ENCODE data around the gene ATRIP.
"Not testable (repeated sequence)": the region's sequence is repeated elsewhere in the genome, so short reads cannot be mapped to it uniquely, and the experiment has no call there.

ATRIP gene

DNA sequence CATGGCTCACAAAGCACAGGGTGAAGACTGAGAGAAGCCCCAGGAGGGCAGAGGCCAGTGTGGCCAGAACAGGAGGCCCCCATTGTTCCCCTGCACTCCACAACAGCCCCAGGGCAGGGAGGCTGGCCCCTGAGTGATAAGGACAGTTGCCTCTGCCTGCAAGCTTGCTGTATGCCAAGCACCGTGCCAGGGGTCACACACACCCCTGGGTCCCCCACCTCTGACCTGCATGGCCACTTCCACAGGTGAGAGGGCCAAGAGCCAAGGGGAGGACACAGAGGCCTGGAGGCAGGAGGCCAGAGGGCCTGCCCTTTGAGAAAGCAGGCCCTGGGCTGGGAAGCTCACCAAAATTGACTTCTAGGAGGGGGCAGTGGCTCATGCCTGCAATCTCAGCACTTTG lies 23.7 kb downstream of the ATRIP start:
- no peak for DNase-seq

DNA sequence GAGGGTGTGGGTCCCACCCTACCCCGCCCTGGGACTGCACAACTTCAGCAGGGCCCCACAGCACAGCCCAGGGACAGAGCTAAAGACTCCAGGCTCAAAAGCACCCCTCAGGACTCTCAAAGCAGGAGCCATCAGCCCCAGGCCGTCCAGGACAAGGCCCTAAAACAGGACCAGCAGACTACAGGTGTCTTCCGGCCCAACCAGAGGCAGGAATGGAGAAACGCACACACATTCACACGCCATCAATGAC lies 26.1 kb downstream of the ATRIP start:
- DNase-seq, result no peak

DNA sequence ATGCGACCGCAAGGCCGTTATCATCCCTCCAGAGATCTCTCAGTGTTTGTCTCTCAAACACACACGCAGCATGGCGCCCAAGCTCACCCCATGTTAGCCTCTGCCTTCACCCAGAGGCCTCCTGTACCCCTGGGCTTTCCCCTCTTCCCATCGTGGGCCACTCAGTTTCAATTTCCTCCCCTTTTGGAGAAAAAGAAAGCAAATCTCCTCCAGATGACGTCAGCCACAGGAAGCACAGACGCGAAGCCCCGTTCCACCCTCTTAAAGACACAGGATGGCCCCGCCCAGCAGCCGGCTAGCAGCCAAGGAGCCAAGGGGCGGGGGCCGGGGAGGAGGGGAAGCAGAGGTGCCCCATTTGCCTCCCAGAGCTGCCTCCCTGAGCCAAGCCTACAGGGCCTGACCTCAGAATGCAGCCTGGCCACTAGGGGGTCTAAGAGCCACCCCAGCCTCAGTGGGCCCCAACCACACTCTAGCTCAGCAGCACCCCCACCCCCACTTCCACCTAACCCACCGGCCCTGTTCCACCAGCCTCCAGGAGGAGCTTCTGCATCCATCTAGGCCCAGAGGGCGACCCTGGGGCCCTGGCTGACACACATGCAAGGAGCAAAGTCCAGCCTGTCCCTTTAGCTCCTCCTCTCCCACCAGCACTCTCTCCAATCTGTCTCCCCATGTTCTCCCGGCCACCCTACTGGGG lies 26.5 kb downstream of the ATRIP start:
- peak; percentile 31 for DNase-seq

DNA sequence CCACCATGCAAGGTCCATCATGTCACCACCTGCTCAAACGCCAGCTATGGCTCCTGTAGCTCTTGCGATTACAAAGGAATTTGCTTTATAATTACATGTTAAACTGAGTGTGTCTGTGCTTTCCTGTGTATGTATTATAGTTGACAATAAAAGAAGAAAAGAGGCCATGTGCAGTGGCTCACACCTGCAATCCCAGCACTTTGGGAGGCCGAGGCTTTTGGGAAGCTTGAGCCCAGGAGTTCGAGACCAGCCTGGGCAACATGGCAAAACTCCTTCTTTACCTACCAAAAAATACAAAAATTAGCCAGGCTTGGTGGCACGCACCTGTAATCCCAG lies 27.0 kb downstream of the ATRIP start:
- no peak for DNase-seq

DNA sequence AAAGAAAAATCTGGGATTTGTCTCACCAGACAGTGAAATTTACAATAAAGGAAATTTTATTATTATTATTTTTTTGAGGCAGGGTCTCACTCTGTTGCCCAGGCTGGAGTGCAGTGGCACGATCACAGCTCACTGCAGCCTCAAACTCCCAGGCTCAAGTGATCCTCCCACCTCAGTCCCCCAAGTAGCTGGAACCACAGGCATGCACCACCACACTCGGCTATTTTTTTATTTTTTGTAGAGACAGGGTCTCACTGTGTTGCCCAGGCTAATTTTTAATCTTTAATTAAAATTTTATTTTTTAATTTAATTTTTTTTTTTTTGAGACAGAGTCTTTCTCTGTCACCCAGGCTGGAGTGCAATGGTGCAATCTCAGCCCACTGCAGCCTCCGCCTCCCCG lies 27.5 kb downstream of the ATRIP start:
- DNase-seq, result not testable (repeated sequence)

DNA sequence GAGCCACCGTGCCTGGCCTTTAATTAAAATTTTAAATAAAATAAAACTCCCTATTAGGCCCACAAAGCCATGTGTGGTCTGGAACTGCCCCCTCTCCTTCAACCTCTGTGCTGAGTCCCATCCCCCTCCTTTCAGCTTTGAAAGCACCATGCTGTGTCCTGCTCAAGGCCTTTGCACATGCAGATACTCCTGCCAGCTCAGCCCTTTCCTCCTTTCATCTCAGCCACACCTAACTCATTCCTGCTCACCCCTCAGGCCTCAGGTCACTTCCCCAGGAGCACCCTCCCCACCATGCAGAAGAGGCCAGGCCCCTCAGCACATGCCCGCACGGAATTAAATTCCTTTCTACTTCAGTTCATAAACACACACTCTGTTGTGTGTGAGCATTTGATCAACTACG lies 28.1 kb downstream of the ATRIP start:
- DNase-seq, result no peak

DNA sequence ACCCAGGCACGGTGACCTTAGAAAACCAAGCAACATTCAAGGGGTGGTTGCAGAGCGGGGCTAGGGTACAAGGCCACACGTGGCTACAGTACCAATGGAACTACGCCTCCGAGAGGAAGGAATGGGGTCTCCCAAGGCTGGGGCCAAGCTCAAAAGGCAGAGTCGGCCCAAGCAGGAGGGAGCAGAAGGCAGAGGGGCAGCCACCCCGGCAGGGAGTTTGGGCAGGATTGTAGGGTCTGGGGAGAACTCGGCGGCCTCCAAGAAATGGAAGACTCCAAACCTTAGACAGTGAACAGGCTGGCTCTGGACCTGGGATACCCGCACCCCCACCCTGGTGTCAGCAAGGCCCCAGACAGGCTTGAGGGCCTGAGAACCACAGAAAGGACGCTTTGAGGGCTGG lies 28.7 kb downstream of the ATRIP start:
- DNase-seq, result no peak

DNA sequence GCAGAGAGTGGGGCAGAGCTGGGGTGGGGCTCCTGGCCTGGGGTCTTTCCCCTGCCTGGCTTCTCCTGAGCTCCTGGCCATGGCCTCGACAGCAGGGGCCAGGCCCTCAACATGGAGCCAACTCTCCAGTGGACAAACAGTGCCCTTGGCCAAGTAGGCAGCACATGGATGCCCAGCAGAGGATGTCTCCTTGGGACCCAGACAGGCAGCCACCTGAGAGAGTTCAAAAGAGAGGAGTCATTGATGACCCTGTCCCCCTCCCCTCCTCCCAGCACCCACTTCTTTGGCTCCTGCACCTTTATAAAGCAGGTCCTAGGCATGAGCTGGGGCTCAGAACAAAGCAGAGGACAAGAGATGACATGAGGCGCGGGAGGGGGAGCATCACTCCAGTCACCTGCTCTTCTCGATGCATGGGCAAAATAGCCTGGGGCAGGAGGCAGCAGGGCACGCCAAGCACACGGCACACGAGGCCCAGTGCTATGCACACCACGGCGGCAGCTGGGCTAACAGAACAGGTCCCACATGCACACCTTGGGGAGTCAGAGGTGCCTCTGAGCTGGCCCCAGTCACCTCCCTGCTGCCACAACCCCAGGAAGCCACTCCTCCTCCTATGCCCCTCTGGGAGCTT lies 30.0 kb downstream of the ATRIP start:
- DNase-seq, result no peak

DNA sequence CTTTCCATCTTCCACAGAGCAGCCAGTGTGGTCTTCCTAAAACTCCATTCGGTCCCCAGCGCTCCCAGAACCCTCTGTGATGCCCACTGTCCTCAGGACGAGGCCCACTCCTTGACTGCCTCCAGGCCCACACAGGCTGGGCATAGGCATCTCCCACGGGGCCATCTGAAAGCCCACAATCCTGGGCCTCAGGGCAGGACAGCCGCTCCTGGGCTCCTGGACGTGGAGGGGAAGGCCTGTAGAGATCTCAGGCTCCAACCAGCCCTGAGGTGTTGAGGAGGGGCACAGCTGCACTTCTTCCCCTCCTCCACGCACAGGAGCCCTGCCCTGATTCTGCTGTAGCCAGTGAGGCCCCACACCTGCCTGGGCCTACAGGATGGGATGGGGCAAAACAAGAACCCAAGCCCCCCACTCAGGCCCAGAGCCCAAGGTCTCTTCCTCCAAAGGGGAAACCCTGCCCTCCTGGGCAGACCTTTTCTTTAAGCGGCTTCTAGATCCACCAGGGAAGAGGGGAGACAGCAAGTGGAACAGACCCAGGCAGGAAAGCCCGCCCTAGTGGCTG lies 31.5 kb downstream of the ATRIP start:
- DNase-seq, result no peak

DNA sequence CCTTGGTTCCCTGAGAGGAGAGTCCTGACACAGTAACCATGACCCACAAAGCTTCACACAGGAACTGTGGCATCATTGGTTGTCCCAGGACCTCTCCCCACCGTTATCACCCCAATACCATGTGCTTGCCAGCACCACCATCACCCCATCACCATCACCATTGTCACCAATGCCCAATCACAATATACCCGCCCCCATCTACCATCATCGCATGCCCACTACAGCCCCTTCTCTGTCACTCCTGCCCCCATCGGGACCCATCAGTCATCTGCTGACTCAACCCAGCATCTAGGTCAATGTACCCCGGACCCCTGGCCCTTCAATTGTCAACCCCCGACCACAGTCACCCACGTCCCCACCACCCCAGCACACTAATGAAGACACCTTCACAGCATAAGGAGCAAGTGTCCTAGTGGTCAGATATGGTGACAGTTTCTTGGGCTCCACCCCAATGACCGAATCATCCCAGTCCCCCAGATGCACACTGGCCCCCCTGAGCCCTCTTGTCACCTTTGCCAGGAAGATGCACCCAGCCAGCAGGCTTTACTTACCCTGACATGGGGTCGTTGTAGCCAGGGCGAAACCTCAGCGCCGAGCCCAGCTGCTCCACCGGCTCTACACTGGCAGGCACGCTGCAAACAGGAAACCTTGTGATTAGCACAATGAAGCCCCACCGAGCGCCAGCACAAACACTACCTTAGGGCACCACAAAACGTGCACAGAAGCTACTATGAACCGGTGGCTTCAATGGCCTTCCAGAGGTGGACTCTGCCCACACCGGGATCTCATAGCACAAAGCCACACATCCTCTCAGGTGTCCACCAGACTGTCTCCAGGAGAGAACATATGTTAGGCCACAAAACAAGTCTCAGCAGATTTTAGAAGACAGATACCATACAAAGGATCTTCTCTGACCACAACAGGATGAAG lies 32.4 kb downstream of the ATRIP start:
- no peak for DNase-seq

DNA sequence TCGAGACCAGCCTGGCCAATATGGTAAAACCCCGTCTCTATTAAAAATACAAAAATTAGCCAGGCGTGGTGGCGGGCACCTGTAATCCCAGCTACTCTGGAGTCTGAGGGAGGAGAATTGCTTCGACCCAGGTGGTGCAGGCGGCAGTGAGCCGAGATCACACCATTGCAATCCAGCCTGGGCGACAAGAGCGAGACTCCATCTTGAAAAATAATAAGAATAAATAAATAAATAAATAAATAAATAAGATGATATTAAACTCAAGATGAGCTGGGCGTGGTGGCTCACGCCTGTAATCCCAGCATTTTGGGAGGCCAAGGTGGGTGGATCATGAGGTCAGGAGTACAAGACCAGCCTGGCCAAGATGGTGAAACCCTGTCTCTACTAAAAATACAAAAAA lies 34.4 kb downstream of the ATRIP start:
- DNase-seq, result not testable (repeated sequence)

DNA sequence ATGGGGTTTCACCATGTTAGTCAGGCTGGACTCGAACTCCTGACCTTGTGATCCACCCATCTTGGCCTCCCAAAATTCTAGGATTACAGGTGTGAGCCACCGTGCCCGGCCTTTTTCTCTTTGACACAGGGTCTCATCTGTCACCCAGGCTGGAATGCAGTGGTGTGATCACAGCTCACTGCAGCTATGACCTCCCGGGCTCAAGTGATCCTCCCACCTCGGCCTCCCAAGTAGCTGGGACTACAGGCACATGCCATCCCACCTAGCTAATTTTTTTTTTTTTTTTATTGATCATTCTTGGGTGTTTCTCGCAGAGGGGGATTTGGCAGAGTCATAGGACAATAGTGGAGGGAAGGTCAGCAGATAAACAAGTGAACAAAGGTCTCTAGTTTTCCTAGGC lies 36.3 kb downstream of the ATRIP start:
- DNase-seq, result not testable (repeated sequence)

DNA sequence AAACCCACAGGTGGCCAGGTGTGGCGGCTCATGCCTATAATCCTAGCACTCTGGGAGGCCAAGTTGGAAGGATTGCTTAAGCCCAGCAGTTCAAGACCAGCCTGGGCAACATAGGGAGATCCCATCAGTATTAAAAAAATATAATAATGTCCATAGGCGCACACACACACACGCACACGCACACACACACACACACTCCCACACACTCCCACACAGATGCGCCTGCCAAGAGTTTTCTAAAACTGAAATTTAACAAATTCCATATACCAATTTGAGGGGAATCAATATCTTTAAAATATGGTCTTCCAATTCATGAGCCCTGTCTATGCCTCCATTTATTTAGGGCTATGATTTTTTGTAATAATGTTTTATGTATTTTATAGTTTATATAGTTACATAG lies 40.4 kb downstream of the ATRIP start:
- DNase-seq, result no peak

DNA sequence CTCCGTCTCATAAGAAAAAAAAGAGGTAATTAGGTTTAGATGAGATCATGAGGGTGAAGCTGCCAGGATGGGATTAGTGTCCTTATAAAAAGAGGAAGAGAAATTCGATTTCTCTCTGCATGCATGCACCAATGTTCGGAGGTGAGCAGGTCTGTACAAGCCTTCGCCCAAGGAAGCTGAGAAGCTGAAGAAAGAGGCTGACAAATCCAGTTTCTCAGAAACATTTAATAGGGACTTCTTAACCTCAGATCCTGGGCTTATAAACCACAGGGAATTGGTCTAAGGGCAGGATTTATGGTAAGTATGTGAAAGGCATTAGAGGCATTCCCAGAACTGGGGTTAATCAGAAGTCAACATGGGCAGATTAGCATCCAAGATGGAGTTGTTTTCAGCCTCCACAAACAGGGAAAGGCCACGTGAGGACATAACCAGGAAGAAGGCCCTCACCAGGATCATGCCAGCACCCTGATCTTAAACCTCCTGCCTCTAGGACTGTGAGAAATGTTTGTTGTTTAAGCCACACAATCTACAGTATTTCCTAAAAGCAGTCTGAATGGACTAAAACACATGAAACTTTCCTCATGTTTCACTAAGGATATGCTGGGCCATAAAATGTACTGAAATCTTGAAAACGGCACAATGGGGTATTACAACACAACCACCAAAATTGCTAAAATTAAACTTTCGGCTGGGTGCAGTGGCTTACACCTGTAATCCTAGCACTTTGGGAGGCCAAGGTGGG lies 46.1 kb downstream of the ATRIP start:
- no peak for DNase-seq

DNA sequence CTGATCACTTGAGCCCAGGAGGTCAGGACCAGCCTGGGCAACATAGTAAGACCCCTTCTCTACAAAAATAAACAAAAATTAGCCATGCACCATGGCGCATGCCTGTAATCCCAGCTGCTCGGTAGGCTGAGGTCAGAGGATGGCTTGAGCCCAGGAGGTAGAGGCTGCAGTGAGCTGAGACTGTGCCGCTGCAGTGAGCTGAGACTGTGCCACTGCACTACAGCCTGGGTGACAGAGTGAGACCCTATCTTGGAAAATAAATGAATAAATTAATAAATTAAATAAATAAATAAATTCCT lies 46.6 kb downstream of the ATRIP start:
- no peak for DNase-seq

DNA sequence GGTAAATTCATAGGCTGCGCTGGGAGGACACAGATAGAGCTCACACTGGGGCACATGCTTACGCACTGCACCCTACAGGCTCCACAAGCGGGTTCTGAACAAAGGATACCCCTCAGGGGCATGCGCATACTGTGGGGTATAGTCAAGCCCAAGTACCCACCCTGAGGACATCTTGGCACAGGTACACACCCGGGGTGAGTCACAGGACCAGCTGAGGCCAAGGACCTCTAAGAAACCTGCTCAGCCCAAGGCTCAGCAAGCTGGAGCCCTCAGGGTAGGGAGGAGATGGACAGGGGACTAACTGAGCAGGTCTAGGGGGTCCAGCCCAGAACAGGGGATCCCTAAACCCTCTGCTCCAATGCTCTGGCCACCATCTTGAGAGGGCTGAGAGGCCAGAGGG lies 54.1 kb downstream of the ATRIP start:
- DNase-seq, result no peak

DNA sequence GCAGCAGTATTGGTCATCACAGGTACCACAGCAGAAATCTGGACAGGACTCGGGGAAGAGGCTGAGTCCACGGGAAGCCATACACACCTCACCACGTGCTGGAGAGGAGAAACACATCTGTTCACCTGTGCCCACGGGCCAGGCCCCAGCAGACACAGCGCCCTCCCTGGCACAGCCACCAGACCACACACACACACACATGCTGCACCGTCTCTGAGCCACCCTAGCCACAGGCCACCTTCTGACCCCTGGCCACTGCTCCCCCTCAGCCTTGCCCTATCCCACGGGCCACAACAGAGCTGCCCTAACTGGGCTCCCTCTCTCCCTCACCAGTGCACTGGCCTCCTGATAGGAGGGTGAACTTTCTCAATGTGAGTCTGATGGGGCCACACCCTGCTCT lies 54.7 kb downstream of the ATRIP start:
- no peak for DNase-seq

DNA sequence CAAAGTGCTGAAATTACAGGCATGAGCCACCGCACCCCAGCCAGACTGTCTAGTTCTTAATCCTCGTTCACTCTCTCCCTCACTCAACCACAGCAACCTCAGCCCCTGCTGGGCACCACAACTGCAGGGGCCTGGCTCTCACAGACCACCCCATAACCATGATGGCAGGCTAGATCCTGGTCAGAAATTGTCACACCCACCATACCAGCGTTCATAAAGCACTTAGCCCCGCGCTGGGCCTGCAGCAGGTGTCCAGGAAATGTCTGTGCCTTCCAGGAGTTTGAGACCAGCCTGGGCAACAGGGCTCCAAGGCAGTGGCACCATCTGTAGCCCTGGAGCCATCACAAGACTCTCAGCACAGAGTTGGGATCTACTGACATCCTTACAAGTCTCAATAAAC lies 55.6 kb downstream of the ATRIP start:
- DNase-seq, result no peak

DNA sequence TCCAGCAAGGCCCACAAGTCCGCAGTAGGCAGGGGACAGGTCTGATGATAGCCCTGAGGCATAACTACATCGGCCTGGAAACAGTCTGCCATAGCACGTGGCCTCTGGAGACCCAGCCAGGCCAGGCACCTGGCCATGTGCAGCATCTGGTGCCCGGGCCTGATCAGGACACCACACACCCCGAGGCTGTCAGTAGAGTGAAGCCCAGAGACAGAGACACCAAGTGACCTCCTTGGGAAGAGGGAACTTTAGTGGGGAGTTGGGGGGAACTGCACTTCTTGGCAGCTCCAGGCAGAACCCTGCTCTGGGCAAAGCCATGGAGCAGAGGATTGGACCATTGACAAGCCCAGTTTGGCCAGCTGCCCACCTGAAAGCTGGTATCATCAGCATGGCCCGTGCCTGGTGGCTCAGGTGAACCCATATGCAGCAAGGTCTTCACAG lies 56.2 kb downstream of the ATRIP start:
- DNase-seq, result no peak

DNA sequence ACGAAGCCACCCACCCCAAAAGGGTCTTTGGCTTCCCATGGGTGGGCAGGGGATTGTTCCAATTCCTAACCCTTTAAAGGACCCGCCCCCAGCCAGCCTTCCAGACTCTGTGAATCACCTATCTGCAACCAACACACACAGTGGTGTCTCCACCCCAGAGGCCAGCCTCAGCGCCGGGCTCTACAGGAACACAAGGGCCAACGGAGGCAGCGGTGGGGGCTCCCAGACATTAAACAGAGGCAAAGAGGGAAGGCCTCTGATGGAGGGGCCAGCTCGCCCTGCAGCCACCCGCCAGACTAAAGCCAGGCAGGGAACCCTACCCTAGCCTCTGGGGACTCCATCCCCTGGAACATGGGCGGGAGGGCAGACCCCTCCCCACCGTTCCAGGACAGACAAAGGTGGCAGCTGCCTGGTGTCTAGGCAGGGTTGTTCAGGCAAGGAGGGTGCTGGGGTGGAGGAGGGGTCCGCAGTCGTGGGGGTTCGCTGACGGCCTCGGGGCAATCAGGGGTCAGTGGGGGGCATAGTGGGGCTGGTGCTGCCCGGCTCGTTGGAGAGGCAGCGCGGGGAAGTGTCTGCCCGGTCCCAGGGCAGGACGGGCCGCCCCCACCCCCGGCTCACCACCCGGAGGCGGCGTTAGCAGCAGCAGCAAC lies 57.0 kb downstream of the ATRIP start:
- DNase-seq, result no peak

DNA sequence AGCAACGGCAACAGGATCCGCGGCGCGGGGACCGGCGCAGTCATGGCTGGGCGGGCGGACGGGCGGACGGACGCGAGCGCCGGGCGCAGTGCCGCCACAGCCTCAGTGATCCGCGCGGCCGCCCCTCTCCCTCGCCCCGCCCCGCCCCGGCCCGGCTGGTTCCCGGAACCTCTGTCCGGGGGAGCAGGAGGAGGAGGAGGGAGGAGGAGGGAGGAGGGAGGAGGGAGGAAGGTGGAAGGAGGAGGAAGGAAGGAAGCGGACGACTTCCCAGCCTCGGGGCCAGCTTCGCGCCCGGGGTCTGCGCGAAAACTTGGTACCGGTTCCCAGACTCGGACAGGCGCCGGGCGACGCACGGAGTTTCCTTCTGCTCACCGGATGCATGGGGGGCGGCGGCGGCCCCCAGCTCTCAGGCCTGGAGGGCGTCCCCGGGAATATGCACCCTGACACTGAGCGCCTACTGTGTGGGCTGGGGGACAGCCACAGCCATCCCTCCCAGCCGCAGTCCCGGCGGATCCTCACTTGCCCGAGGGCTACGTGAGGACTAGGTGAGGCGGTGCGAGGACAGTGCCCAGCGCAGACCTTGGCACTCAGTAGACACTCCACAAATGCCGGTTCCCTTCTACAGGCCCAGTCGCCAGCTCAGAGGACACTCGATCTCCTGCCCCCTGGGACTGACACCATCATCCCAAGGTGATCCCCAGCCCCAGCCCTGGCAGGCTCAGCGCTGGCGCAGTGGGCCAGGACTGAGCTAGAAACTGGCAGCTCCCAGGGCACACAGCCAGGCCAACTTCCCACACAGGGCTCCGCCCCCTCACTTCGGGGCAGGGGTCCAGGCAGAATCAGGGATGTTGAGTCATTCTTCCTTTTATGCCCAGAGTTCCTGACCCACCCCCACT lies 57.8 kb downstream of the ATRIP start, which contains the start of gene SHISA5:
Gene SHISA5 (minus strand): TSS at position 124 of the 896 bp plus-strand sequence. CDS start 80 bp downstream, at position 44.
- DNase-seq, result no peak

DNA sequence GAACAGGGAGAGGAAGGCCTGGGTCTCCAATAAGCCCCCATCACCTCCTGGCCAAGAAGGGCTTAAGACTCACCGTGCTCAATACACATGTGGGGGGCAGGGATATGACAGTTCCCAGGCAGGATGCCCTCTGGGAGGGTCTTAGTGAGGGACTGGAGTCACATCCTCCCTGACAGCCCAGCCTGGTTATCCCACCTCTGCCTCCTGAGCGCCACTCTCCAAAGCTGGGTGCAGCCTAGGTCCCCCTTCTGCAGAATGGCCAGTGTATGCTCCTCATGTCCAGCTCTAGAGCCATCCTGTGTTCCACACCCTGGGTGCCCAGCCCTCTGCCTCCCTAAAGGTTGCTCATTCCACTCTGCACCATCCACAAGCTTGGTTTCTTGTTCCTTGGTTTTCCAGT lies 58.6 kb downstream of the ATRIP start:
- DNase-seq, result no peak
